HL-60 (cell line): Measurements from ENCODE around the gene TIMM8A.

ENCODE experiments used
- GABPA ChIP-seq: IDR thresholded peaks from 2 replicates; pipeline ENCODE4 v1.6.1; 2012; ENCODE audit warnings: low read depth
- POLR2AphosphoS5 ChIP-seq: IDR thresholded peaks from 2 replicates; pipeline ENCODE4 v1.6.1; 2012; ENCODE audit warnings: low read depth
- REST ChIP-seq: IDR thresholded peaks from 2 replicates; pipeline ENCODE4 v1.6.1; 2012; ENCODE audit warnings: low read depth; ENCODE audit not compliant: insufficient replicate concordance
- TF ChIP-seq, protein P1 (sequence below): IDR thresholded peaks from one replicate; pipeline ENCODE4 v1.5.1; 2011; ENCODE audit warnings: low read length, control low read depth, inconsistent platforms; ENCODE audit not compliant: insufficient read depth

- TF ChIP-seq, protein P1, sequence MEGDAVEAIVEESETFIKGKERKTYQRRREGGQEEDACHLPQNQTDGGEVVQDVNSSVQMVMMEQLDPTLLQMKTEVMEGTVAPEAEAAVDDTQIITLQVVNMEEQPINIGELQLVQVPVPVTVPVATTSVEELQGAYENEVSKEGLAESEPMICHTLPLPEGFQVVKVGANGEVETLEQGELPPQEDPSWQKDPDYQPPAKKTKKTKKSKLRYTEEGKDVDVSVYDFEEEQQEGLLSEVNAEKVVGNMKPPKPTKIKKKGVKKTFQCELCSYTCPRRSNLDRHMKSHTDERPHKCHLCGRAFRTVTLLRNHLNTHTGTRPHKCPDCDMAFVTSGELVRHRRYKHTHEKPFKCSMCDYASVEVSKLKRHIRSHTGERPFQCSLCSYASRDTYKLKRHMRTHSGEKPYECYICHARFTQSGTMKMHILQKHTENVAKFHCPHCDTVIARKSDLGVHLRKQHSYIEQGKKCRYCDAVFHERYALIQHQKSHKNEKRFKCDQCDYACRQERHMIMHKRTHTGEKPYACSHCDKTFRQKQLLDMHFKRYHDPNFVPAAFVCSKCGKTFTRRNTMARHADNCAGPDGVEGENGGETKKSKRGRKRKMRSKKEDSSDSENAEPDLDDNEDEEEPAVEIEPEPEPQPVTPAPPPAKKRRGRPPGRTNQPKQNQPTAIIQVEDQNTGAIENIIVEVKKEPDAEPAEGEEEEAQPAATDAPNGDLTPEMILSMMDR, result no peak
- TF ChIP-seq REST (no peak), POLR2AphosphoS5 (no peak), GABPA (no peak)
Measured at GRCh38 chrX:101377547-101377946, 29.0 kb upstream of the TIMM8A start.
